ENCODE data around the gene PDIA4.

DNA sequence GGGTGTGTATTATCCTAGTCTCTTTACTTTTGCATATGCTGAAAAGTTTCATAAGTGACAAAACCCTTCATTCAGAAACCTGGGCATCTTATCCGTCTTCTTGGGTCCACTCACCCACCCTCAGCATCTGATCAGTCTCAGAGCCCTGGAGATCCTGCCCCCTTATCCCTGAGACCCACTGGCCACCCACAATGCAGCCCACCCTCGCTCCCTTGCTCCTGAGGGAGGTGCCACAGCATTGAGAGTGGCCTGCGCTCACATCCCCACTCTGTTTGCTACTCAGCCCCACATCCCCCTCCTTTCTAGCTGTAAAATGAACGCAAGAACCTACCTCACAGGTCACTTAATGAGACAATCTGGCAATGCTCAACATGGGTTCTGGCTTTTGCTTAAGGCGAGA, 27.3 kb downstream of the PDIA4 start:
- TF ChIP-seq, protein P1, sequence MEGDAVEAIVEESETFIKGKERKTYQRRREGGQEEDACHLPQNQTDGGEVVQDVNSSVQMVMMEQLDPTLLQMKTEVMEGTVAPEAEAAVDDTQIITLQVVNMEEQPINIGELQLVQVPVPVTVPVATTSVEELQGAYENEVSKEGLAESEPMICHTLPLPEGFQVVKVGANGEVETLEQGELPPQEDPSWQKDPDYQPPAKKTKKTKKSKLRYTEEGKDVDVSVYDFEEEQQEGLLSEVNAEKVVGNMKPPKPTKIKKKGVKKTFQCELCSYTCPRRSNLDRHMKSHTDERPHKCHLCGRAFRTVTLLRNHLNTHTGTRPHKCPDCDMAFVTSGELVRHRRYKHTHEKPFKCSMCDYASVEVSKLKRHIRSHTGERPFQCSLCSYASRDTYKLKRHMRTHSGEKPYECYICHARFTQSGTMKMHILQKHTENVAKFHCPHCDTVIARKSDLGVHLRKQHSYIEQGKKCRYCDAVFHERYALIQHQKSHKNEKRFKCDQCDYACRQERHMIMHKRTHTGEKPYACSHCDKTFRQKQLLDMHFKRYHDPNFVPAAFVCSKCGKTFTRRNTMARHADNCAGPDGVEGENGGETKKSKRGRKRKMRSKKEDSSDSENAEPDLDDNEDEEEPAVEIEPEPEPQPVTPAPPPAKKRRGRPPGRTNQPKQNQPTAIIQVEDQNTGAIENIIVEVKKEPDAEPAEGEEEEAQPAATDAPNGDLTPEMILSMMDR (IDR thresholded peaks at IDR 0.05 in 8 of 11, conservative IDR thresholded peaks at IDR 0.05 in 3 of 11) = no peak
- TF ChIP-seq POLR2A (IDR thresholded peaks at IDR 0.05) (no peak), POLR2AphosphoS5 (IDR thresholded peaks at IDR 0.05) (no peak)
